Activated CD4-positive, alpha-beta T cell treated with anti-CD3 and anti-CD28 coated beads, Interleukin-2, amount 10 ng/mL, durations not matched to agents 24 days and 14 days (primary cell): Measurements from ENCODE around the gene RAB3C. TPM values are rescaled to one million over a fixed set of nuclear protein-coding genes. Genes with fewer than 3 reads are reported as not detected.

Experiments
- DNase-seq: peaks from one replicate; pipeline ENCODE4 v3.0.0; 2022
- H3K27ac Mint-ChIP-seq: one replicate; pipeline ENCODE4 v1.8.0; 2022; ENCODE audit warnings: mild to moderate bottlenecking, mixed read lengths
- H3K27me3 Mint-ChIP-seq: one replicate; pipeline ENCODE4 v1.8.0; 2022; ENCODE audit warnings: mixed read lengths
- H3K36me3 Mint-ChIP-seq: one replicate; pipeline ENCODE4 v1.8.0; 2022; ENCODE audit warnings: low read depth, mild to moderate bottlenecking, mixed read lengths
- H3K4me1 Mint-ChIP-seq: one replicate; pipeline ENCODE4 v1.8.0; 2021; ENCODE audit warnings: mixed read lengths
- H3K4me3 Mint-ChIP-seq: one replicate; pipeline ENCODE4 v1.8.0; 2022; ENCODE audit warnings: mild to moderate bottlenecking, moderate library complexity, mixed read lengths
- H3K9me3 Mint-ChIP-seq: one replicate; pipeline ENCODE4 v1.8.0; 2021; ENCODE audit warnings: mixed read lengths
- intact Hi-C: fragments of 100-400 bp; cut with micrococcal nuclease; formaldehyde crosslinking; loops from one replicate; pipeline ENCODE4 v1.15.1; 2023
- total RNA-seq: library from RNA; stranded (reverse); gene quantifications from 2 replicates; pipeline ENCODE4 v1.2.3, GENCODE V29; 2022

RAB3C gene
- total RNA-seq, 1 donor from 2014 or later: not detected

GRCh38 chr5:58629271-58630159 is 46.6 kb downstream of the RAB3C start:
- H3K27me3 Mint-ChIP-seq: peaks cover 3% of the 10 kb centered on the region
- H3K36me3 Mint-ChIP-seq: no peaks in the 10 kb centered on the region
- H3K4me1 Mint-ChIP-seq: no peaks in the 10 kb centered on the region
- intact Hi-C loops: no loop called here
- H3K9me3 Mint-ChIP-seq: no peaks in the 10 kb centered on the region
- no peak overlapping the region for H3K27ac Mint-ChIP-seq
- no peak for DNase-seq
- H3K4me3 Mint-ChIP-seq: no peak overlapping the region

GRCh38 chr5:58631895-58632294 is 49.0 kb downstream of the RAB3C start:
- no peak for DNase-seq
- no peaks in the 10 kb centered on the region for H3K9me3 Mint-ChIP-seq
- intact Hi-C loops: no loop called here
- no peaks in the 10 kb centered on the region for H3K36me3 Mint-ChIP-seq
- H3K4me3 Mint-ChIP-seq: no peak overlapping the region
- H3K4me1 Mint-ChIP-seq: no peaks in the 10 kb centered on the region
- H3K27me3 Mint-ChIP-seq: peaks cover 5% of the 10 kb centered on the region
- no peak overlapping the region for H3K27ac Mint-ChIP-seq

GRCh38 chr5:58635416-58635815 is 52.5 kb downstream of the RAB3C start:
- intact Hi-C loops: no loop called here
- no peak for DNase-seq
- no peak overlapping the region for H3K4me3 Mint-ChIP-seq
- H3K9me3 Mint-ChIP-seq: no peaks in the 10 kb centered on the region
- no peaks in the 10 kb centered on the region for H3K36me3 Mint-ChIP-seq
- H3K27ac Mint-ChIP-seq: no peak overlapping the region
- peaks cover 7% of the 10 kb centered on the region for H3K27me3 Mint-ChIP-seq
- H3K4me1 Mint-ChIP-seq: no peaks in the 10 kb centered on the region

- Mint-ChIP-seq H3K4me3 (no peak overlapping the region), H3K27me3 (peaks cover 5% of the 10 kb centered on the region), H3K9me3 (no peaks in the 10 kb centered on the region), H3K27ac (no peak overlapping the region), H3K4me1 (no peaks in the 10 kb centered on the region), H3K36me3 (no peaks in the 10 kb centered on the region)
- no peak for DNase-seq
- intact Hi-C loops: no loop called here
Measured at GRCh38 chr5:58640011-58640410, 57.1 kb downstream of the RAB3C start.

GRCh38 chr5:58641533-58641932 is 58.7 kb downstream of the RAB3C start:
- no peaks in the 10 kb centered on the region for H3K4me1 Mint-ChIP-seq
- H3K36me3 Mint-ChIP-seq: no peaks in the 10 kb centered on the region
- intact Hi-C loops: no loop called here
- H3K27ac Mint-ChIP-seq: no peak overlapping the region
- peaks cover 3% of the 10 kb centered on the region for H3K27me3 Mint-ChIP-seq
- H3K9me3 Mint-ChIP-seq: no peaks in the 10 kb centered on the region
- DNase-seq: no peak
- no peak overlapping the region for H3K4me3 Mint-ChIP-seq

GRCh38 chr5:58648846-58649245 is 66.0 kb downstream of the RAB3C start:
- no peak overlapping the region for H3K4me3 Mint-ChIP-seq

GRCh38 chr5:58649716-58650115 is 66.8 kb downstream of the RAB3C start:
- Mint-ChIP-seq H3K4me3 (no peak overlapping the region), H3K36me3 (no peaks in the 10 kb centered on the region), H3K4me1 (no peaks in the 10 kb centered on the region), H3K27me3 (no peaks in the 10 kb centered on the region), H3K27ac (no peak overlapping the region), H3K9me3 (no peaks in the 10 kb centered on the region)
- DNase-seq: no peak
- intact Hi-C loops: no loop called here

More at GRCh38 chr5:58648846-58649245, 66.0 kb downstream of the RAB3C start:
- no peak overlapping the region for H3K27ac Mint-ChIP-seq
- no peaks in the 10 kb centered on the region for H3K36me3 Mint-ChIP-seq
- DNase-seq: no peak
- no peaks in the 10 kb centered on the region for H3K27me3 Mint-ChIP-seq
- H3K9me3 Mint-ChIP-seq: no peaks in the 10 kb centered on the region
- no peaks in the 10 kb centered on the region for H3K4me1 Mint-ChIP-seq
- intact Hi-C loops: no loop called here

- intact Hi-C loops: no loop called here
- no peaks in the 10 kb centered on the region for H3K9me3 Mint-ChIP-seq
- H3K4me1 Mint-ChIP-seq: no peaks in the 10 kb centered on the region
- H3K27ac Mint-ChIP-seq: no peak overlapping the region
- DNase-seq: no peak
- H3K27me3 Mint-ChIP-seq: no peaks in the 10 kb centered on the region
- H3K4me3 Mint-ChIP-seq: no peak overlapping the region
- no peaks in the 10 kb centered on the region for H3K36me3 Mint-ChIP-seq
Measured at GRCh38 chr5:58653521-58653920, 70.6 kb downstream of the RAB3C start.

- DNase-seq: no peak
- H3K36me3 Mint-ChIP-seq: no peaks in the 10 kb centered on the region
- no peak overlapping the region for H3K27ac Mint-ChIP-seq
- H3K4me1 Mint-ChIP-seq: no peaks in the 10 kb centered on the region
- H3K4me3 Mint-ChIP-seq: no peak overlapping the region
- no peaks in the 10 kb centered on the region for H3K27me3 Mint-ChIP-seq
- H3K9me3 Mint-ChIP-seq: no peaks in the 10 kb centered on the region
- intact Hi-C loops: no loop called here
Measured at GRCh38 chr5:58666141-58666540, 83.3 kb downstream of the RAB3C start.

- H3K36me3 Mint-ChIP-seq: no peaks in the 10 kb centered on the region
- no peak overlapping the region for H3K27ac Mint-ChIP-seq
- no peak for DNase-seq
- no peaks in the 10 kb centered on the region for H3K9me3 Mint-ChIP-seq
- H3K4me3 Mint-ChIP-seq: no peak overlapping the region
- intact Hi-C loops: no loop called here
- H3K27me3 Mint-ChIP-seq: no peaks in the 10 kb centered on the region
- no peaks in the 10 kb centered on the region for H3K4me1 Mint-ChIP-seq
Measured at GRCh38 chr5:58666598-58667581, 84.0 kb downstream of the RAB3C start.

GRCh38 chr5:58670582-58670981 is 87.7 kb downstream of the RAB3C start:
- Mint-ChIP-seq H3K27me3 (no peaks in the 10 kb centered on the region), H3K4me1 (no peaks in the 10 kb centered on the region), H3K4me3 (no peak overlapping the region), H3K9me3 (no peaks in the 10 kb centered on the region), H3K27ac (no peak overlapping the region), H3K36me3 (no peaks in the 10 kb centered on the region)
- intact Hi-C loops: no loop called here
- no peak for DNase-seq

- intact Hi-C loops: no loop called here
- no peaks in the 10 kb centered on the region for H3K9me3 Mint-ChIP-seq
- H3K36me3 Mint-ChIP-seq: no peaks in the 10 kb centered on the region
- H3K4me3 Mint-ChIP-seq: no peak overlapping the region
- H3K27ac Mint-ChIP-seq: no peak overlapping the region
- no peak for DNase-seq
- no peaks in the 10 kb centered on the region for H3K4me1 Mint-ChIP-seq
- H3K27me3 Mint-ChIP-seq: no peaks in the 10 kb centered on the region
Measured at GRCh38 chr5:58671155-58671554, 88.3 kb downstream of the RAB3C start.

GRCh38 chr5:58672521-58672920 is 89.6 kb downstream of the RAB3C start:
- H3K27me3 Mint-ChIP-seq: no peaks in the 10 kb centered on the region
- no peak for DNase-seq
- H3K9me3 Mint-ChIP-seq: no peaks in the 10 kb centered on the region
- no peak overlapping the region for H3K4me3 Mint-ChIP-seq
- no peaks in the 10 kb centered on the region for H3K36me3 Mint-ChIP-seq
- intact Hi-C loops: no loop called here
- no peaks in the 10 kb centered on the region for H3K4me1 Mint-ChIP-seq
- H3K27ac Mint-ChIP-seq: no peak overlapping the region

GRCh38 chr5:58674070-58674469 is 91.2 kb downstream of the RAB3C start:
- H3K27ac Mint-ChIP-seq: no peak overlapping the region
- no peaks in the 10 kb centered on the region for H3K4me1 Mint-ChIP-seq
- peaks cover 3% of the 10 kb centered on the region for H3K27me3 Mint-ChIP-seq
- no peaks in the 10 kb centered on the region for H3K36me3 Mint-ChIP-seq
- intact Hi-C loops: no loop called here
- H3K9me3 Mint-ChIP-seq: no peaks in the 10 kb centered on the region
- DNase-seq: no peak
- no peak overlapping the region for H3K4me3 Mint-ChIP-seq
